ENCODE results near the gene KCTD2.
"Not testable (repeated sequence)": the region's sequence is repeated elsewhere in the genome, so short reads cannot be mapped to it uniquely, and the experiment has no call there.

- TF ChIP-seq CTCF (IDR thresholded peaks at IDR 0.05; ENCODE audit: insufficient read depth, low read depth, low read length); EZH2 (IDR thresholded peaks at IDR 0.05; ENCODE audit: insufficient read depth, low read length): not testable (repeated sequence)
Measured at GRCh38 chr17:75045946-75046406, 1.0 kb upstream of the KCTD2 start.
